ENCODE measurements around the gene LIN52. TPM values are rescaled to one million over a fixed set of nuclear protein-coding genes. Genes with fewer than 3 reads are reported as not detected.

LIN52 gene
- total RNA-seq, 1 donor from 2014 or later: 25.7 TPM

DNA sequence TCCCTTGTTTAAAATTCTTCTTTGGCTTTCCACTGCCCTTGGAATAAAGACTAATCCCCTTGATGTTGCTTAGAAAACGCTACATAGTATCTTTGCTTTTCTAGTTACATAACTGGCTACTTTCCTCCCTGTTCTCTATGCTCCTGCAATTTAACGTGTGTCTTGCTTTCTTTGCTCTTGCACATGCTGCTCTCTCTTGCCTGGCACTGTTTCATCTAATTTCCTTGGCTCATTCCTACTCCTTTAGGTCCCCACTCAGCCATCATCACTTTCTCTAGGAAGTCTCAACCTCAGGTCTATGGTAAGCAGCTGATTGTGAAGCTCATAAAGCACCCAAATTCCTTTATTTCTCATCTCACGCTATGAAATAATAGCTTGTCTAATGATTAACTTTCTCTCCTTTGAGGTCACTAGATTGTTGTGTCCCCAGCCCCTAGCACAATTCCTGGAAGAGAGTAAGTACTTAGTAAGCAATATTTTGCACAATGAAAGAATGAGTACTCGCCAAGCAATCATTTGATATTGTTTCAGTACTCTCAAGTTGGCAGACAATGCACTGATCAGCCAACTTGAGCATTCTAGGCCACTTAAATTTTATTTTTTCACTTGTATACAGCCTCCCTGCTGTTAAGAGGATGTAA lies 3.8 kb upstream of the LIN52 start:
- peaks cover 5% of the 10 kb centered on the region for H4K20me1 ChIP-seq (ENCODE audit: low read depth)
- no peak overlapping the region for H3K9ac ChIP-seq
- Mint-ChIP-seq H3K9me3 (peaks cover 8% of the 10 kb centered on the region), H3K27me3 (ENCODE audit: insufficient read depth, low read depth) (no peaks in the 10 kb centered on the region), H3K27ac (no peak overlapping the region), H3K4me3 (no peak overlapping the region), H3K4me1 (peaks cover 28% of the 10 kb centered on the region), H3K36me3 (peaks cover 11% of the 10 kb centered on the region)
- no peaks in the 10 kb centered on the region for H3K9me3 ChIP-seq (ENCODE audit: low read depth)
- peaks cover 71% of the 10 kb centered on the region for H3K79me2 ChIP-seq (ENCODE audit: low read depth)
- no peak overlapping the region for H3K27ac ChIP-seq
- peaks cover 33% of the 10 kb centered on the region for H3F3A ChIP-seq (ENCODE audit: low read depth)
- no peak overlapping the region for H3K4me2 ChIP-seq
- DNase-seq (ENCODE audit: low spot score): no peak
- TF ChIP-seq EZH2 (IDR thresholded peaks at IDR 0.05) (no peak), EZH2phosphoT487 (IDR thresholded peaks at IDR 0.05) (no peak)
- TF ChIP-seq, protein P1, sequence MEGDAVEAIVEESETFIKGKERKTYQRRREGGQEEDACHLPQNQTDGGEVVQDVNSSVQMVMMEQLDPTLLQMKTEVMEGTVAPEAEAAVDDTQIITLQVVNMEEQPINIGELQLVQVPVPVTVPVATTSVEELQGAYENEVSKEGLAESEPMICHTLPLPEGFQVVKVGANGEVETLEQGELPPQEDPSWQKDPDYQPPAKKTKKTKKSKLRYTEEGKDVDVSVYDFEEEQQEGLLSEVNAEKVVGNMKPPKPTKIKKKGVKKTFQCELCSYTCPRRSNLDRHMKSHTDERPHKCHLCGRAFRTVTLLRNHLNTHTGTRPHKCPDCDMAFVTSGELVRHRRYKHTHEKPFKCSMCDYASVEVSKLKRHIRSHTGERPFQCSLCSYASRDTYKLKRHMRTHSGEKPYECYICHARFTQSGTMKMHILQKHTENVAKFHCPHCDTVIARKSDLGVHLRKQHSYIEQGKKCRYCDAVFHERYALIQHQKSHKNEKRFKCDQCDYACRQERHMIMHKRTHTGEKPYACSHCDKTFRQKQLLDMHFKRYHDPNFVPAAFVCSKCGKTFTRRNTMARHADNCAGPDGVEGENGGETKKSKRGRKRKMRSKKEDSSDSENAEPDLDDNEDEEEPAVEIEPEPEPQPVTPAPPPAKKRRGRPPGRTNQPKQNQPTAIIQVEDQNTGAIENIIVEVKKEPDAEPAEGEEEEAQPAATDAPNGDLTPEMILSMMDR (IDR thresholded peaks at IDR 0.05): no peak
- H3K36me3 ChIP-seq: no peaks in the 10 kb centered on the region
- peaks cover 32% of the 10 kb centered on the region for H3K4me1 ChIP-seq
- no peak overlapping the region for H3K4me3 ChIP-seq
- no peaks in the 10 kb centered on the region for H3K27me3 ChIP-seq
- H2AFZ ChIP-seq (replicated peaks): no peak overlapping the region

DNA sequence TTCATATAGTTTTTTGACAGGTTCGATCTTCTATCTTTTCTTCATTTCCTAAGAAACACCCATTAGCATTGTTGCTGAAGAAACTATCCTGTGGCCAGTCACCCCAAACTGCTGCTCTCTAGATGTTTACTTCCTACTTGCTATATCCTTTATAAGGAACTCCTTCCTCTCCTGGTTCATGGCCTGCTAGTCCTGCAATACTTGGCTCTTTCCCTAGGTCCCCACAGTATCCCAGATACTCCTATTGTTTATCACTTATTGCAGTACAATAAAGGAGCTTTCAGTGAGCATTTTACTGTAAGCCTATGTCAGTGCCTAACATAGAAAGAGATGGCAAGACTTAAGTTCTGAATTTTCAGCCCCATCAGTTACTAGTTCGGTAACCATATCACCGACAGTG lies 3.3 kb upstream of the LIN52 start:
- Mint-ChIP-seq H3K4me1 (peaks cover 30% of the 10 kb centered on the region), H3K27me3 (ENCODE audit: insufficient read depth, low read depth) (no peaks in the 10 kb centered on the region), H3K36me3 (peaks cover 9% of the 10 kb centered on the region), H3K27ac (no peak overlapping the region), H3K4me3 (no peak overlapping the region), H3K9me3 (peaks cover 8% of the 10 kb centered on the region)
- Histone ChIP-seq H4K20me1 (ENCODE audit: low read depth) (peaks cover 5% of the 10 kb centered on the region), H3K27me3 (no peaks in the 10 kb centered on the region), H2AFZ (replicated peaks) (no peak overlapping the region), H3K27ac (no peak overlapping the region), H3K4me1 (peaks cover 35% of the 10 kb centered on the region), H3K79me2 (ENCODE audit: low read depth) (peaks cover 72% of the 10 kb centered on the region), H3F3A (ENCODE audit: low read depth) (peaks cover 33% of the 10 kb centered on the region), H3K4me3 (no peak overlapping the region), H3K4me2 (no peak overlapping the region), H3K9ac (no peak overlapping the region), H3K9me3 (ENCODE audit: low read depth) (no peaks in the 10 kb centered on the region), H3K36me3 (no peaks in the 10 kb centered on the region)
- DNase-seq (ENCODE audit: low spot score): no peak
- TF ChIP-seq EZH2 (IDR thresholded peaks at IDR 0.05): no peak
- TF ChIP-seq, protein P1 (IDR thresholded peaks at IDR 0.05): no peak
- TF ChIP-seq EZH2phosphoT487 (IDR thresholded peaks at IDR 0.05): no peak

DNA sequence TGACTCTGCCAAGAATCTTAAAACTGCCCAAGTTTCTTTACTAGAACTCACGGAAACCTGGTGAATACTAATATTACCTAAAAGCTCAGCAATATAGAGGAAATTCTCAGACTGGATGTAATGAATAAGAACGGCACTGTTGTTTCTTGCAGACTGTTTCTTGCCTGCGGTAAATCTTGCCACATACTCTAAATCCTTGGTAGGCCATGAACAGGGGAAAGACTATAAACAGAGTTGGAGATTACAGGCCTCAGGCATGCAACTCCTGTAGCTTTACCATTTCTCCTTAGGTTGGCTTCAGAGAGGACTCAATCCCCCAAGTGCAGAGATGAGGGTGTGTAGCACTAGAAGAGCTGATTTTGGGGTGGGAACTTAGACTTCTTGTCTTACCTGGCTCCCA lies 1.6 kb upstream of the LIN52 start:
- Histone ChIP-seq H3K4me2 (peak overlapping the region; percentile 98), H3K4me3 (peak overlapping the region; percentile 94), H3K9ac (peak overlapping the region; percentile 96), H3K27ac (no peak overlapping the region), H3K9me3 (ENCODE audit: low read depth) (no peaks in the 10 kb centered on the region), H3K36me3 (no peaks in the 10 kb centered on the region), H3K79me2 (ENCODE audit: low read depth) (peaks cover 74% of the 10 kb centered on the region), H2AFZ (replicated peaks) (no peak overlapping the region), H3F3A (ENCODE audit: low read depth) (peaks cover 16% of the 10 kb centered on the region), H3K27me3 (no peaks in the 10 kb centered on the region), H3K4me1 (peaks cover 20% of the 10 kb centered on the region), H4K20me1 (ENCODE audit: low read depth) (no peaks in the 10 kb centered on the region)
- no peaks in the 10 kb centered on the region for H3K9me3 Mint-ChIP-seq
- H3K27ac Mint-ChIP-seq: no peak overlapping the region
- H3K36me3 Mint-ChIP-seq: peaks cover 3% of the 10 kb centered on the region
- TF ChIP-seq EZH2phosphoT487 (IDR thresholded peaks at IDR 0.05) (no peak), EZH2 (IDR thresholded peaks at IDR 0.05) (no peak)
- TF ChIP-seq, protein P1 (IDR thresholded peaks at IDR 0.05): no peak
- peak; percentile 7 for DNase-seq (ENCODE audit: low spot score)
- H3K4me1 Mint-ChIP-seq: peaks cover 20% of the 10 kb centered on the region
- no peaks in the 10 kb centered on the region for H3K27me3 Mint-ChIP-seq (ENCODE audit: insufficient read depth, low read depth)
- peak overlapping the region; percentile 99 for H3K4me3 Mint-ChIP-seq

Data from neural progenitor cell (in vitro differentiated cells).